Measurements from ENCODE around the gene NIPBL.
"Not testable (repeated sequence)": the region's sequence is repeated elsewhere in the genome, so short reads cannot be mapped to it uniquely, and the experiment has no call there.

The NIPBL gene, protein sequence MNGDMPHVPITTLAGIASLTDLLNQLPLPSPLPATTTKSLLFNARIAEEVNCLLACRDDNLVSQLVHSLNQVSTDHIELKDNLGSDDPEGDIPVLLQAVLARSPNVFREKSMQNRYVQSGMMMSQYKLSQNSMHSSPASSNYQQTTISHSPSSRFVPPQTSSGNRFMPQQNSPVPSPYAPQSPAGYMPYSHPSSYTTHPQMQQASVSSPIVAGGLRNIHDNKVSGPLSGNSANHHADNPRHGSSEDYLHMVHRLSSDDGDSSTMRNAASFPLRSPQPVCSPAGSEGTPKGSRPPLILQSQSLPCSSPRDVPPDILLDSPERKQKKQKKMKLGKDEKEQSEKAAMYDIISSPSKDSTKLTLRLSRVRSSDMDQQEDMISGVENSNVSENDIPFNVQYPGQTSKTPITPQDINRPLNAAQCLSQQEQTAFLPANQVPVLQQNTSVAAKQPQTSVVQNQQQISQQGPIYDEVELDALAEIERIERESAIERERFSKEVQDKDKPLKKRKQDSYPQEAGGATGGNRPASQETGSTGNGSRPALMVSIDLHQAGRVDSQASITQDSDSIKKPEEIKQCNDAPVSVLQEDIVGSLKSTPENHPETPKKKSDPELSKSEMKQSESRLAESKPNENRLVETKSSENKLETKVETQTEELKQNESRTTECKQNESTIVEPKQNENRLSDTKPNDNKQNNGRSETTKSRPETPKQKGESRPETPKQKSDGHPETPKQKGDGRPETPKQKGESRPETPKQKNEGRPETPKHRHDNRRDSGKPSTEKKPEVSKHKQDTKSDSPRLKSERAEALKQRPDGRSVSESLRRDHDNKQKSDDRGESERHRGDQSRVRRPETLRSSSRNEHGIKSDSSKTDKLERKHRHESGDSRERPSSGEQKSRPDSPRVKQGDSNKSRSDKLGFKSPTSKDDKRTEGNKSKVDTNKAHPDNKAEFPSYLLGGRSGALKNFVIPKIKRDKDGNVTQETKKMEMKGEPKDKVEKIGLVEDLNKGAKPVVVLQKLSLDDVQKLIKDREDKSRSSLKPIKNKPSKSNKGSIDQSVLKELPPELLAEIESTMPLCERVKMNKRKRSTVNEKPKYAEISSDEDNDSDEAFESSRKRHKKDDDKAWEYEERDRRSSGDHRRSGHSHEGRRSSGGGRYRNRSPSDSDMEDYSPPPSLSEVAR (N-terminal part only)
- total RNA-seq, result 207 to 327 (median 236) reads per million in 4 experiments

DNA sequence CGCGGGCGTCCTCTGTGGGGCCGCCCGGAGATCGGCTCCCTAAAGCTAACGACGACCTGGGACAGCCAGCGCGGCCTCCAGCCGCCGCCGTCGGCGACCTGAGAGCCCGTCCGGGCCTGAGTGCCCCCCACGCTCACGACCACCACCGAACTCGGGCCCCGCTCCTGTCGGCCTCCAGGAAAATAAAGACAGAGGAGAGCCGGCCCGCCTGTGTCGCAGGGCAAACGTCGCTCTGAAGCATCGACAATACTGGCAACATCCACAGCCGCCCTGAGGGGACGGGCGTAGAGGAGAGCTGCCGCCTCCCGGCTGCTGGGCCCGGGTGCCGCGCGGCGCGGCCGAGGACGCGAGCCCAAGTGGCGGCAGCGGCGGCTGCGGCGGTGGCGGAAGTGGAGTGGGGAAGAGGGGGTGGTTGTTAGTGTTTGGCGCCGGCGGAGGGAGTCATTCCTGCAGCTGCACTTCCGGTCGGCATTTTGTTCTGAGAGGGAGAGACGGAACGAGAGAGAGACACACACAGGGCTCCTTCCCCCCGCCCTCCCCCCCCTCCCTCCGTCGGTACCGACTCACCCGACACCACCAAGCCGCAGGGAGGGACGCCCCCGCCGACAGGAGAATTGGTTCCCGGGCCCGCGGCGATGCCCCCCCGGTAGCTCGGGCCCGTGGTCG is at the start of gene NIPBL:
Gene NIPBL, plus strand, starts transcription at position 471 of the 666 bp plus-strand sequence. CDS start 76,928 bp downstream, outside the sequence.
- peak; percentile 82 for DNase-seq

DNA sequence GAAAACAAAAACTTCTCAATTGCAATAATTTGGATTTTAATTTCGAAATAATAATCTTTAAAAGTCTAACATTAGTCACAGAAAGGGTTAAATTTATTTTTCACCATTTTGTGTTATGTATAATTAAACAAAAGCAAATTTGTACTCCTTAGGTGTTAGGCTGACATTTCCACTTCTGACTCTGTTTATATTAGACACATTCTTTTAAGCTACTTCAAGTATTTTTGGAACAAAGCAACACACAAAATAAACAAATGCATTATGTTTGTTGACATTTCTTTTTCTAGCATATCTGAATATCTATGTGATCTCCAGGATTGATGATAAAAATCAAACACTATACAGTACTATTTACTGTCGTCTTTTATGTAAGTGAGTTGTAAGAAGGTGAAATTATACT is 44.3 kb upstream of the NIPBL start:
- no peak for DNase-seq

DNA sequence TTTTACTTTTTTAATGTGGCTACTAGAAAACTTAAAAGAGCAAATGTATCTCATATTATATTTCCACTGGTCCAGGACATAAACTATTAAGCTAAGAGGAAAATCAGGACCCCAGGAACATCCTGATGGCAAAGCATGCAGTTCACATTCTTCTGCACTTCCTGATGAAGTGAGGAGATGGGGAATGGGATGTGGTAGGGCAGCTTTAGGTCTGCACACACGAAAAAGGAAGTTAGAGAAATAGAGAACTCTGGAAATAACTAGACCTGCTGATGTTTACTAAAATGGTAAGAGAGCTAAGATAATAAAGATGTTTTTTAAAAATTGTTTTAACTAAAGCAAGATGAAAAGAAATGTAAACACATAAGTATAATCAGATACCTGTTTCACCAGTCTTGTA is 39.7 kb upstream of the NIPBL start:
- no peak for DNase-seq

DNA sequence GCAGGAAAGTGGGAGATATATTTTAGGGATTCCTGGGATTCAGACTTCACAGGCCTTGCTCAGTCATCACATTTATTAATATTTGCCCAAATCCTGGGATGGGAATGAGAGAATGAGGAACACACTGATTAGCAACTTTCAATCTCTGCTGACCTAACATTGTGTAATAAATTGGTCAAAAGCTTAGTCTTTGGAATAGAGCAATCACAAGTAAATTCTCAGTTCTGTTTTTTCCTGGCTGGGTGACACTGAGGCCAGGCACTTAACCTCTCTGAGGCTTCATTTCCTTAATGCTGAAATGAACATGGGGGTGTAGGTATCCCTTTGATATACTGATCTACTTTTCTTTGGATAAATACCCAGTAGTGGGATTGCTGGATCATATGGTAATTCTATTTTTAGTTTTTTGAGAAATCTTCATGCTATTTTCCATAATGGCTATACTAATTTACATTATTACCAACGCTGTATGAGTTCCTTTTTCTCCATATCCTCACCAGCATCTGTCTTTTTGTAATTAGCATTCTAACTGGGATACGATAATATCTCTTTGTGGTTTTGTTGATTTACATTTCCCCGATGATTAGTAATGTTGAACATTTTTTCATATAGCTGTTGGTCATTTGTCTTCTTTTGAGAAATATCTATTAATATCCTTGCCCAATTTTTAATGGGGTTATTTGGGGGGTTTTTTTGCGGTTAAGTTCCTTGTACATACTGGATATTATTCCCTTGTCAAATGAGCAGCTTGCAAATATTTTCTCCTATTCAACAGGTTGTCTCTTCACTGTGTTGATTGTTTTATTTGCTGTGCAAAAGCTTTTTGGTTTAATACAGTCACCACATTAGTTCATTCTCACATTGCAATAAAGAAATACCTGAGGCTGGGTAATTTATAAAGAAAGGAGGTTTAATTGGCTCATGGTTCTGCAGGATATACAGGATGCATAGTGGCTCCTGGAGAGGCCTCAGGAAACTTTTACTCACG is 36.8 kb upstream of the NIPBL start:
- no peak for DNase-seq

DNA sequence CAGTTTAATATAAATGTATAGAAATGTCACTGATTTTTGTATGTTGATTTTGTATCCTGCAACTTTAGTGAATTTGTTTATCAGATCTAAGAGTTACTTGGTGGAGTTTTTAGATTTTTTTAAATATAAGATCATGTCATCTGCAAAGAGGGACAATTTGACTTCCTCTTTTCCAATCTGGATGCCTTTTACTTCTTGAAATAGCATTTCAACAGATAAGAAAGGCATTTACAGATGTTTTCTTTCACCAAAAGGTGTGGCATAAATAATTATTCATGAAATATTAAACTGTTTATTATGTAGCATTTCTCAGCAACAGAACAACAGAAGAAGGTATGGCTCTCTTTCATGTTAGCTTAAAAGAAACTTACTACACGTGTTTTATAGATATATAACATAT is 34.9 kb upstream of the NIPBL start:
- no peak for DNase-seq

DNA sequence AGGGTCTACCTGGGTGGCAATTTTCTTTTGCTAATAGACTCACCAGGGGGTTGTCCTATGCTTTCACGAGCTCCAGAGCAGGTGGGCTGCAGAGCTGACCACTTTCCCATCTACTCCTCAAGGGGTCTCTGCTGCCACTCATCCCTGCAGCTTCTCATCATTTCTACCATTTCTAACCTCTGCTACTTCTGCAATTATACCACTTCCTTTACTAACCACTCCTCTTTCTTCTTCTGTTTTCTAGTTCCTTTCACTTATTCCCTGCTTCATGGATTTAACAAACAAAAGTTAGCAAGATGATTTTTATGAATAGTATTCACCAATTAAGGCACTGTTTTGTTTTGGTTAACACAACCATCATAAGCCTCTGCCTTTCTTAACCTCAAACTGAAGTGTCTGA is 34.5 kb upstream of the NIPBL start:
- no peak for DNase-seq

DNA sequence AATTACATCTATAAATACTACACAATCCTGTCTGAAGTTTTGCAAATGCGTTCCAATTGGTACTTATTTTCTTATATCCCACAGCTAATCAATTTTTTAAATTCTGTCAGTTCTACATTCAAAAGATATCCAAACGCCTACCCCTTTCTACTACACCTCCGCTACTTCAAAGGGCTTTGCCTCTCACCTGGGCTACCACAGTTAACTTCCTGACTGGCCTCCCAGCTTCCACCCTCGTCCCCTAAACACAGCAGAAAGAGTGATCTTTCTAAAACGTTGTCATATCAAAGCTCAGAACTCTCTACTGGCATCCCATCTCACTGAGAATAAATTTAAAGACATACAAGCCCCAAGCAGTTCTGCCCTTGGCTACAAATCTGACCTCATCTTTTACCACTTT is 32.3 kb upstream of the NIPBL start:
- no peak for DNase-seq

DNA sequence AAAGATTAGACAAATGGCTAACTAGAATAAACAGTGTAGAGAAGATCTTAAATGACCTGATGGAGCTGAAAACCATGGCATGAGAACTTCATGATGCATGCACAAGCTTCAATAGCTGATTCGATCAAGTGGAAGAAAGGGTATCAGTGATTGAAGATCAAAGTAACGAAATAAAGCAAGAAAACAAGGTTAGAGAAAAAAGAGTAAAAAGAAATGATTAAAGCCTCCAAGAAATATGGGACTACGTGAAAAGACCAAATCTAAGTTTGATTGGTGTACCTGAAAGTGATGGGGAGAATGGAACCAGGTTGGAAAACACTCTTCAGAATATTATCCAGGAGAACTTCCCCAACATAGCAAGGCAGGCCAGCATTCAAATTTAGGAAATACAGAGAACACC is 28.0 kb upstream of the NIPBL start:
- DNase-seq, result not testable (repeated sequence)

DNA sequence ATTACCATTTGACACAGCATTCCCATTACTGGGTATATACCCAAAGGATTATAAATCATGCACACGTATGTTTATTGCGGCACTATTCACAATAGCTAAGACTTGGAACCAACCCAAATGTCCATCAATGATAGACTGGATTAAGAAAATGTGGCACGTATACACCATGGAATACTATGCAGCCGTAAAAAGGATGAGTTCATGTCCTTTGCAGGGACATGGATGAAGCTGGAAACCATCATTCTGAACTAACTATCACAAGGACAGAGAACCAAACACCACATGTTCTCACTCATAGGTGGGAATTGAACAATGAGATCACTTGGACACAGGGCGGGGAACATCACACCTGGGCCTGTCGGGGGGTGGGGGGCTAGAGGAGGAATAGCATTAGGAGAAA is 23.7 kb upstream of the NIPBL start:
- DNase-seq, result not testable (repeated sequence)

DNA sequence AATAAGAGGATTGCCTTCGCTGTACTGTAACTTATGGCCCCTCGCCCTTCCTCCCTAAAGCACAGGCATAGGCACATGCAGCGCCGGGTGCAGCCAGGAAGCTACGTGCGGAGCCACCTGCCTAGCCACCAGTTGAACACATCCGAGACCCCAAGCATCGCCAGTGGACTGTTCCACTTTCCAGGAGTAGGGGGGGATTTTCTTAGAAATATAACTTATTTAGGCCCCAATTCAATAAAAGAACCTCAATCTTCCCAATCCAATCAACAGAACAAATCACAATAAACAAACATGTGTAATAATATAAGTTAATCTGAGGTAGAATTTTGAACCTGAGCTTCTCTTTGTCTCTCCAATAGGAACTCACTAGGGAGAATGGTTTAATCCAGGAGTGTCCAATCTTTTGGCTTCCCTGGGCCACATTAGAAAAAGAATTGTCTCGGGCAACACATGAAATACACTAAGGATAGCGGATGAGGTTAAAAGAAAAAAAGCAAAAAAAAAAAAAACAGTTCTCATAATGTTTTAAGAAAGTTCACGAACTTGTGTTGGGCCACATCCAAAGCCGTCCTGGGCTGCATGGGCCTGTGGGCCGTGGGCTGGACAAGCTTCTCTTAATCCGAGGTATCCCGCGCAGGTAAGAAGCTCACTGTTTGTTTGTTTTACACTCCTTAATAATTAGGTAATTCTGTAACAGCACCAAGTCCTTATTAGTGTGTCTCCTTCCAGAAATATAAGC is 22.0 kb upstream of the NIPBL start:
- no peak for DNase-seq

DNA sequence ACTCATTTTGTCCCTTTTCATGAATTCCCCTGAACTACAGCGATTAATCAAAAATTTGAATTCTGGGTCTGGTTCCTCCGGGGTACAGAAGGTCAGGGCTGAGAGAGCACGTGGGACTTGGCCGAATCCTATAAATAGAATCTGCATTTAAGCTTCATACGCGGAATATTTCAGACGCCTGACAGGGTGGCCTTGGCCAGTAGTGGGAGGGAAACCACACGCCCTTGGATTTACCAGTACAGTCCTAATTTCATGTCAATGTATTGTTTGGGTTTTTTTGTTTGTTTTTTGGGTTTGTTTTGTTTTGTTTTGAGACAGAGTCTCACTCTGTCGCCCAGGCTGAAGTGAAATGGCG is 21.5 kb upstream of the NIPBL start:
- DNase-seq, result no peak

DNA sequence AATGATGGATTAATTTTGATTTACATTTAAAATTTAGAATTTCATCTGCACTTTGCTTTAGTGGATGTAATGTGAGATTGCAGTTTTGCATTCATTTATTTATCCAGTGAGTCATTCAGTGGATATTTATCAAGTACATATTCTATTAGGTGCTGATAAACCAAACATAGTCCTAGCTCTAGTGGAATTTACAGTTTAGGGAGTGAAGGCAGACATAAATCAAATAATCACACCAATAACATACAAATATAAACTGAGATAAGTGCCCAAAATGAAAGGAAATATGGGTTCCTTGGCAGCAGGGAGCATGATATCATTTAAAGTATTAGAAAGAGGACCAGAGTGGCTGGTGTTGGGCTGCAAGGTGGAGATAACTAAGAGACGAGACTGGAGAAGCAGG is 14.7 kb upstream of the NIPBL start:
- no peak for DNase-seq

DNA sequence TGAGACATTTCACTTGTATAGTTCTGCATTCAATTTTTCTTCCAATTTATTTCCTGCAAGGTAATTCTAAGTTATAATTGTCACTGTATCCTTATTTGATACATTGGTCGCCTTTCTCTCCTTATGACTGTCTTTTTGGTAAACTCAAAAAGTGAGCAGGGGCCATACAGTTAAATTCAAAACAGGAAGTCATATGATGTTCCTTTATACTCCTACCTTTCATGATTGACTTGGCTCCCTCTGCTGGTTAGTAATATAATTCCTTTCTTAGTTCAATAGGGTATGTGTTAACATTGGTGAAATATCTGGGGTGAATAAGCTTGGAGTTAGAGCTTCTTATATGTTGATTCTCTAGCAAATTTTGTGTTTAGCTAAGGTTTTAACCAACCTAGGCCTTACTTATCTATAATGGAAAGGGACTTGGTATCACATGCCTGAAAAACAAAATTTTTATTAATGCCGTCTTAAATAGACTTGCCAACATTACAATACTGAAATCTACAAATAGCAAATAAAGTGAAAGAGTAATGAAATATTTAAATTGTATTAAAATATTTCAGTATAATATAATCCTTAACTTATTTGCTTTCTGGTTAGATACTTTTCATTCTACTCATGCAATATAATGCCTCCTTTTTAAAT is 6.0 kb upstream of the NIPBL start:
- no peak for DNase-seq

DNA sequence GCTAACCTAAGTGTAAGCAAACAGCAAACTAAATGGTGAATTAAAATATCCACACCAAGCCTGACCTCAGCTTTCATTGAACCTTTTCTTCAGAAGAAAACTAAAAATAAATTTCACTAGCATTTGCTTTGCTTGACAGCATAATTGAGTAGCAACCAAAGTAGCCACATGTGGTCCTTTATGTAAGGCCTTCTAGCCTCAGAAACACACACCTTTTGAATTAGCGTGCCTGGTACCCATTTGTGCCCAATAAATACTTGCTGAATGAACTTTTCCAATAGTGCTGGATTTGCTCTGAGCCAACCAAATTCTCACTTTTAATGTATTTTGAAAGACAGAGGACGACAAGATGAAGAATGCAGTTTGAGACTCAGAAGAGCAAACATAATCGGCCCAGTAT is 2.1 kb upstream of the NIPBL start:
- no peak for DNase-seq

DNA sequence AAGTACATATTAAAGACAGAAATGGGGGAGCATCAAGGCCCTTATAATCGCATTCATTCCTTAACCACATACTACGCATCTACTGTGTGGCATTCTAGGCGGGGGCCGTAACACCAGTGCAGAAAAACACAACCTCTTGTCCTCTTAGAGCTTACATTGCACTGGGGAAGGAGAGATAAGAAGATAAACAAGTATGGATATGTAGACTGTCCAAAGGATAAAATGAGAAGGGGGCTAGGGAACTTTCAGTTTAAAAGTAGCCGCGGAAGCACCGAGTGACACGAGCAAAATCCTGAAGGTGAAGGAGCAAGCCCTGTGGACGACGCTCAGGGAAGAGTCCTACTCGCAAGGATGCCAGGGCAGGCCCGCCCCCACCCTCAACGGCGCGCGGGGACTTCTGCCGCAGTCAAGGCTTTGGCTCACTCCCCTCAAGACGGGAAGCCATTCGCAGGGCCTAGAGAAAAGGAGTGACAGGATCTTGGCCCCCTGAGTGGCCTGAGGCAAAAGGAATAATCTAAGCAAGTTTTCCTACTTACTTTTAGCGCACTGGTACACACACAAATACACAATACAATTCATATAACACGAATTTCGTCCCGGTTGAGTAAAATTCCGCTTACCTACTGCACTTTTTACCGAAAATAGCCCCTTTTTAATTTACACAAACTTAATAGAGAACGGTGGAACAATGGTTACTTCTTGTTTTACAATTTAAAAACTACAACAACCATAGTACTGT is 1.3 kb upstream of the NIPBL start:
- peak; percentile 42 for DNase-seq

DNA sequence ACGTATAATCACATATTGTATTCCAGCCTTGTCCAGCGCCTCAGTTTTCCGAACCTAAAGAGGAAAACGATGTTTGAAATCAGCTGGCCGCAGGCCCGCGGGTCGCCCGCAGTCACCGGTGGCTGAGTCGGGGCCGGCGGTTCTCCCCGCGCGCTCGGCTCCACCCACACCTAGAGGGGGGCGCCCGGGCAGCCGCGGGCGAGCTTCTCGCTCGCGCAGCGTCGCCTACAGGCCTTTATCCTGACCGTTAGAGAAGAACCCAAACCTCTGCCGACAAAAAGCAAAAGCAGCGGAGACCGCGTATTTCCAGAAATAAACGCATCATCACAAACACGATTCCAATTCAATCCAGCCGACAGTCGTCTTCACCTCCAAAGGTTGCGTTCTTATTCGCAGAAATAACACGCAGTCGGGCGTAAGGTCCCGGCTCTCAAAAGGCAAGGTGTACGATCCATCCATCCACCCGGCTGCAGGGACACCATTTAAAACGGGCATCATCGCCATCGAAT is 725 bp upstream of the NIPBL start:
- peak; percentile 60 for DNase-seq

DNA sequence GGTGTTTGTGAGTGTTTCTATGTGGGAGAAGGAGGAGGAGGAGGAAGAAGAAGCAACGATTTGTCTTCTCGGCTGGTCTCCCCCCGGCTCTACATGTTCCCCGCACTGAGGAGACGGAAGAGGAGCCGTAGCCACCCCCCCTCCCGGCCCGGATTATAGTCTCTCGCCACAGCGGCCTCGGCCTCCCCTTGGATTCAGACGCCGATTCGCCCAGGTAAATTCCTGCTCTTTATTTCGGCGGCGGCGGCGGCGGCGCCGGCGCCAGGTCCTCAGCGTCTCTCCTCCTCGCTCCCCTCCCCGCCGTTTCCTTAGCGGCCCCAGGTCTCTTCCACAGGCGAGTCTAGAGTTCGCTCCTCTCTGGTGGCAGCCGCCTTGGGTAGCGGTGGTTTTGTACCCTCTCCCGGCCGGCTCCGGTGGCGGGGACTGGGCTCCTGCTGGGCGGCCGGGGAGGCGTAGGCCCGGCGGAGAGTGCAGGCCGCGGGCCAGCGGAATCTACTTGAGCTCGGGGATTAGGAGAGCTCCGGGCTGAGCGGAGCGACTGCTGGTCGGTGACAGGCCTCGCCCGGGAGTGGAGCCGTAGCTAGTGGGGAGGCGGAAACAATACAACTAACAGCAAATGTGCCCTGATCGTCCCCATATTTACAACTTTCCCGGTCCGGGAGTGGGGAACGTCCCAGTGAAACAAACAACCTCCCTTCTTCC is 547 bp downstream of the NIPBL start:
- DNase-seq, result peak; percentile 64

DNA sequence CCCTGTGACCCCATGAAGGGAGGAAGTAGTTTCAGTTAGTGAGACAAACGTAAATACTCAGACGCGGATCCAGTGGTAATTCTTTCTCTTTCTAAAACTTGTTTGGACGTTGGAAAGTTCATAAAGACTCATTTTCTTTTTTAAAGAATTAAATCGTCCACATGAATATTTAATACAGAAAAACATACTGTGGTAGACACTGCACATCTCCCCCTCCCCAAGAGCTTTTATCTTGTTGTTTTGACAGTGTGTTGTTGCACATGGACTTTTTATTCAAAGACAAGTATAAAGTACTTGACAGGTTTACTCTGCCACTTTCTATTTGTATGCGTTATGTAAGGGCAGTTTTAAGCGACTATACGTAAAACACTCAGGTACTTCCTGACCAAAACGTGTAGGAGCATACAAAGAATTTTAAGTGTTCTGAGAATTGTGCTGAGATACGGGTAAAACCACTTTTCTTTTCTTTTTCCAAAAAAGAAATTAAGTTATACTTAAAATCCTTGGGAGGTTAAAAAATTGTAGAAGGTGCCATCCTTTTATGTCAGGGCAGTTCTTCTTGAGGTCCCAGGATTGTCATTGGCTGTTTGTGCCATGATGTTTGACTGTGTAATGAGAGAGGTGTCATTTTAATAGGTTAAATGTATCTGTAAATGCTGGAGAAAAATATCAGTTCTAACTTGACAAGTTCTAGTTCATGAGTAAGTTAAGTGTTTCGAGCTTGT is 1.3 kb downstream of the NIPBL start:
- DNase-seq, result no peak

All from effector CD8-positive, alpha-beta T cell (primary cell).